ENCODE data around the gene CCNQ.

The CCNQ gene

DNA sequence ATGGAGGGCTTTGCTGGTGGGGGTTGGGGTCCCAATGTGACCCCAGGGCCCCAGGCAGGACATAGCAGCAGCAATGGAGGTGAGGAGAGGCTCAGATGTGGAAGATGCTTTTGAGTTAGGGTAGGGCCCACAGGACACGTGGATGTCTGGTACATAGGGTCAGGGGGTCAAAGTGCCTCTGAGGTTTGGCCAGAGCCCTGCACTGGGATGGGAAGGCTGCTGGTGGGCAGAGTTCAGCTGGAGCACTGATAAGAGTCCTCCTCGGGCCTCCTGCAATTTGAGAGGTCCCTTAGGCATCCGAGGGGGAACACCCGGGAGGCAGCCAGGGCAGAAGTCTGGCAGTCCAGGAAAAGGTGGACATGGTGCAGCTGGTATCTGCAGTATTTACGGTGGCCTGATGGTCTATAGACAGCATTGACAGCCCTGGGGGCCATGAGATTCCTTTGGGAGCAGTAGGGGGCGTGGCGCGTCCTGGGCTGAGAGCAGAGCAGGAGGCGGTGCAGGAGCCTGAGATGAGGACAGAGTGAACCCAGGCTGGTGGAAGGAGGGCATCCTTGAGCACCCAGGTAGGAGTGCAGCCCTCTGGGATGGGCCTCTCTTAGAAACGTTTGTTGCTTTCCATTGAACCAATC lies 22.6 kb downstream of the CCNQ start:
- TF ChIP-seq ZNF548 (tag by site-specific recombination; IDR thresholded peaks at IDR 0.05) = no peak
- 0 out of 2 replicates have a peak, but pooled peaks have one; percentile 18 for TF ChIP-seq GLIS1 (tag by site-specific recombination; IDR thresholded peaks at IDR 0.05)
- TF ChIP-seq KLF9 (tag by site-specific recombination; IDR thresholded peaks at IDR 0.05; ENCODE audit: low read depth) = peak; percentile 50; the same call in 1 of the 2 replicates
- CTCF ChIA-PET = interaction anchor here (0.6 to 2.0 kb wide), 3 partner anchors 33 to 37 kb away, joined by 3 to 6 read pairs (median 4); no protein-coding TSS in a partner anchor

DNA sequence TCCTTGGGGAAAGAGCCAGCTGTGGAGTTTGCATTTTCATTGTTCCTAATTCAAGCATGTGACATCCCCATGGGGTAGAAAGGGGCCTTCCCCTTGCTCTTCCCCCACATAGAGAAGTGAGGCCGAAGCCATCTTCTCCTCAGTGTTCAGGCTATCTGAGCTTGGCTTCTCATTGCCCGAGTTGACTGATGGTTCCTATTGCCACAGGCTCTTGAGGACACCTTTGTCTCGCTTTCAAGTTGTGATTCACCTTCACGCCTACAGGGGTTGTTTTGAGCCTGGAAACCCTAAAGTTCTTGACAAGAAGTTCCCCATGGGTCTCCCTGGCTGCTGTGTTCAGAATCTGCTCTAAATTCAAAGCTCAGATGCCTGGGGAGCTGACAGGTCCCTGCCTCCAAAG lies 25.0 kb downstream of the CCNQ start:
- H3K36me3 ChIP-seq (ENCODE audit: control insufficient read depth in 2 of 2, insufficient read depth in 1 of 2, low read length in 2 of 2) = no peaks in the 10 kb centered on the region
- no peak overlapping the region for H3K27ac ChIP-seq (ENCODE audit: extremely low read depth, low read depth, low read length)
- no peaks in the 10 kb centered on the region for H3K4me1 ChIP-seq (ENCODE audit: control insufficient read depth, insufficient read depth, low read length)
- POLR2A ChIA-PET = no interaction called here
- H3K9me3 ChIP-seq (ENCODE audit: control insufficient read depth, insufficient read depth, low read depth, low read length) = no peaks in the 10 kb centered on the region
- CTCF ChIA-PET = interaction anchor here (0.6 to 1.3 kb wide), 3 partner anchors 17 to 55 kb away, joined by 3 to 4 read pairs (median 4); no protein-coding TSS in a partner anchor
- TF ChIP-seq ZSCAN23 (tag by site-specific recombination; IDR thresholded peaks at IDR 0.05) (no peak), KLF7 (tag by site-specific recombination; IDR thresholded peaks at IDR 0.05; ENCODE audit: borderline replicate concordance) (no peak), ZNF423 (tag by site-specific recombination; IDR thresholded peaks at IDR 0.05) (no peak), ZNF221 (tag by site-specific recombination; IDR thresholded peaks at IDR 0.05; ENCODE audit: borderline replicate concordance) (no peak), ZNF621 (tag by site-specific recombination; IDR thresholded peaks at IDR 0.05) (no peak)
- TF ChIP-seq, protein P1, sequence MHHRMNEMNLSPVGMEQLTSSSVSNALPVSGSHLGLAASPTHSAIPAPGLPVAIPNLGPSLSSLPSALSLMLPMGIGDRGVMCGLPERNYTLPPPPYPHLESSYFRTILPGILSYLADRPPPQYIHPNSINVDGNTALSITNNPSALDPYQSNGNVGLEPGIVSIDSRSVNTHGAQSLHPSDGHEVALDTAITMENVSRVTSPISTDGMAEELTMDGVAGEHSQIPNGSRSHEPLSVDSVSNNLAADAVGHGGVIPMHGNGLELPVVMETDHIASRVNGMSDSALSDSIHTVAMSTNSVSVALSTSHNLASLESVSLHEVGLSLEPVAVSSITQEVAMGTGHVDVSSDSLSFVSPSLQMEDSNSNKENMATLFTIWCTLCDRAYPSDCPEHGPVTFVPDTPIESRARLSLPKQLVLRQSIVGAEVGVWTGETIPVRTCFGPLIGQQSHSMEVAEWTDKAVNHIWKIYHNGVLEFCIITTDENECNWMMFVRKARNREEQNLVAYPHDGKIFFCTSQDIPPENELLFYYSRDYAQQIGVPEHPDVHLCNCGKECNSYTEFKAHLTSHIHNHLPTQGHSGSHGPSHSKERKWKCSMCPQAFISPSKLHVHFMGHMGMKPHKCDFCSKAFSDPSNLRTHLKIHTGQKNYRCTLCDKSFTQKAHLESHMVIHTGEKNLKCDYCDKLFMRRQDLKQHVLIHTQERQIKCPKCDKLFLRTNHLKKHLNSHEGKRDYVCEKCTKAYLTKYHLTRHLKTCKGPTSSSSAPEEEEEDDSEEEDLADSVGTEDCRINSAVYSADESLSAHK (tag by site-specific recombination; IDR thresholded peaks at IDR 0.05) = no peak
- TF ChIP-seq, protein P2, sequence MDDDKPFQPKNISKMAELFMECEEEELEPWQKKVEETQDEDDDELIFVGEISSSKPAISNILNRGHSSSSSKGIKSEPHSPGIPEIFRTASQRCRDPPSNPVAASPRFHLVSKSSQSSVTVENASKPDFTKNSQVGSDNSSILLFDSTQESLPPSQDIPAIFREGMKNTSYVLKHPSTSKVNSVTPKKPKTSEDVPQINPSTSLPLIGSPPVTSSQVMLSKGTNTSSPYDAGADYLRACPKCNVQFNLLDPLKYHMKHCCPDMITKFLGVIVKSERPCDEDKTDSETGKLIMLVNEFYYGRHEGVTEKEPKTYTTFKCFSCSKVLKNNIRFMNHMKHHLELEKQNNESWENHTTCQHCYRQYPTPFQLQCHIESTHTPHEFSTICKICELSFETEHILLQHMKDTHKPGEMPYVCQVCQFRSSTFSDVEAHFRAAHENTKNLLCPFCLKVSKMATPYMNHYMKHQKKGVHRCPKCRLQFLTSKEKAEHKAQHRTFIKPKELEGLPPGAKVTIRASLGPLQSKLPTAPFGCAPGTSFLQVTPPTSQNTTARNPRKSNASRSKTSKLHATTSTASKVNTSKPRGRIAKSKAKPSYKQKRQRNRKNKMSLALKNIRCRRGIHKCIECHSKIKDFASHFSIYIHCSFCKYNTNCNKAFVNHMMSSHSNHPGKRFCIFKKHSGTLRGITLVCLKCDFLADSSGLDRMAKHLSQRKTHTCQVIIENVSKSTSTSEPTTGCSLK (tag by site-specific recombination; IDR thresholded peaks at IDR 0.05) = no peak
- TF ChIP-seq, protein P3, sequence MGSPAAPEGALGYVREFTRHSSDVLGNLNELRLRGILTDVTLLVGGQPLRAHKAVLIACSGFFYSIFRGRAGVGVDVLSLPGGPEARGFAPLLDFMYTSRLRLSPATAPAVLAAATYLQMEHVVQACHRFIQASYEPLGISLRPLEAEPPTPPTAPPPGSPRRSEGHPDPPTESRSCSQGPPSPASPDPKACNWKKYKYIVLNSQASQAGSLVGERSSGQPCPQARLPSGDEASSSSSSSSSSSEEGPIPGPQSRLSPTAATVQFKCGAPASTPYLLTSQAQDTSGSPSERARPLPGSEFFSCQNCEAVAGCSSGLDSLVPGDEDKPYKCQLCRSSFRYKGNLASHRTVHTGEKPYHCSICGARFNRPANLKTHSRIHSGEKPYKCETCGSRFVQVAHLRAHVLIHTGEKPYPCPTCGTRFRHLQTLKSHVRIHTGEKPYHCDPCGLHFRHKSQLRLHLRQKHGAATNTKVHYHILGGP (tag by site-specific recombination; IDR thresholded peaks at IDR 0.05) = no peak
- no peak overlapping the region for H3K4me3 ChIP-seq (ENCODE audit: low read depth, low read length)

More for the DNA sequence above, 22.6 kb downstream of the CCNQ start:
- POLR2A ChIA-PET = no interaction called here
- Histone ChIP-seq H3K27ac (ENCODE audit: extremely low read depth, low read depth, low read length) (no peak overlapping the region), H3K36me3 (ENCODE audit: control insufficient read depth in 2 of 2, insufficient read depth in 1 of 2, low read length in 2 of 2) (no peaks in the 10 kb centered on the region), H3K4me1 (ENCODE audit: control insufficient read depth, insufficient read depth, low read length) (no peaks in the 10 kb centered on the region), H3K9me3 (ENCODE audit: control insufficient read depth, insufficient read depth, low read depth, low read length) (no peaks in the 10 kb centered on the region), H3K4me3 (ENCODE audit: low read depth, low read length) (no peak overlapping the region)

DNA sequence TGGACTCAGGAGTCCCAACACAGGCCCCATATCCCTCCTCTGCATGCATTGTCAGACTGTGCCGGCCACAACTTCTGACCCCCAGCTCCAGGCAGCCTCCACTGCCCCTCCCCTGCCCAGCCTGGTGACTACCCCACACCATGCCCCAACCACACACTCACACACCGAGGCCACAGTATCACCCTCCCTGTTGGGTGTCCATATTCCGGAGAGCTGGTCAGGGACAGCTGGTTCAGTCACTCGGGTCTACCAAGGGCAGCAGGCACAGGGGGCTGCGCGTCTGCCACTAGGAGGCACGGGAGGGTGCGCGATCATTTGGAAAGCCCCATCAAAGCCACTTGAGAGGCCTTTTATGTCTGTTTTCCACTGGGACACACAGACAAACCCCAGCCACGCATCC lies 26.3 kb downstream of the CCNQ start:
- ChIA-PET POLR2A (no interaction called here), CTCF (no interaction called here)
- H3K9me3 ChIP-seq (ENCODE audit: control insufficient read depth, insufficient read depth, low read depth, low read length) = no peaks in the 10 kb centered on the region
- H3K27ac ChIP-seq (ENCODE audit: extremely low read depth, low read depth, low read length) = no peak overlapping the region
- H3K36me3 ChIP-seq (ENCODE audit: control insufficient read depth in 2 of 2, insufficient read depth in 1 of 2, low read length in 2 of 2) = no peaks in the 10 kb centered on the region
- H3K4me1 ChIP-seq (ENCODE audit: control insufficient read depth, insufficient read depth, low read length) = no peaks in the 10 kb centered on the region
- no peak for TF ChIP-seq OSR2 (tag by site-specific recombination; IDR thresholded peaks at IDR 0.05)
- TF ChIP-seq ZNF341 (tag by site-specific recombination; IDR thresholded peaks at IDR 0.05; ENCODE audit: low read depth) = no peak
- TF ChIP-seq ZNF169 (tag by site-specific recombination; IDR thresholded peaks at IDR 0.05) = no peak
- no peak for TF ChIP-seq ZNF571 (tag by site-specific recombination; IDR thresholded peaks at IDR 0.05)
- no peak for TF ChIP-seq ZNF629 (tag by site-specific recombination; IDR thresholded peaks at IDR 0.05)
- TF ChIP-seq ZNF433 (tag by site-specific recombination; IDR thresholded peaks at IDR 0.05; ENCODE audit: low read depth) = no peak
- TF ChIP-seq ZNF132 (tag by site-specific recombination; IDR thresholded peaks at IDR 0.05; ENCODE audit: borderline replicate concordance) = no peak
- TF ChIP-seq ZNF792 (tag by site-specific recombination; IDR thresholded peaks at IDR 0.05) = no peak
- TF ChIP-seq ZNF404 (tag by site-specific recombination; IDR thresholded peaks at IDR 0.05) = no peak
- H3K4me3 ChIP-seq (ENCODE audit: low read depth, low read length) = no peak overlapping the region
